HFFc6 (cell line): ENCODE results near the gene RRAGB. TPM values are rescaled to one million over a fixed set of nuclear protein-coding genes. Genes with fewer than 3 reads are reported as not detected.
"Not testable (repeated sequence)": the region's sequence is repeated elsewhere in the genome, so short reads cannot be mapped to it uniquely, and the experiment has no call there.

Experiments used
- DNase-seq: peaks from one replicate; pipeline ENCODE4 v3.0.0-alpha.2; 2018
- H3K27ac Mint-ChIP-seq: 2 replicates; pipeline ENCODE4 v1.8.0; 2020; ENCODE audit warnings: mild to moderate bottlenecking, mixed read lengths
- H3K27me3 Mint-ChIP-seq: 2 replicates; pipeline ENCODE4 v1.8.0; 2021; ENCODE audit warnings: mild to moderate bottlenecking, moderate library complexity, mixed read lengths; ENCODE audit not compliant: insufficient read depth
- H3K36me3 Mint-ChIP-seq: 2 replicates; pipeline ENCODE4 v1.8.0; 2021; ENCODE audit warnings: low read depth, mixed read lengths
- H3K4me1 Mint-ChIP-seq: 2 replicates; pipeline ENCODE4 v1.8.0; 2020; ENCODE audit warnings: low read depth, mixed read lengths
- H3K4me3 Mint-ChIP-seq: 2 replicates; pipeline ENCODE4 v1.8.0; 2020; ENCODE audit warnings: mild to moderate bottlenecking, moderate library complexity, mixed read lengths
- H3K9me3 Mint-ChIP-seq: 2 replicates; pipeline ENCODE4 v1.8.0; 2020; ENCODE audit warnings: mild to moderate bottlenecking, mixed read lengths
- total RNA-seq, 6 experiments: library from RNA; stranded (reverse); fragmentation: NEBNext Ultra II Directional; extraction: Animal tissue kit (Norgen Biotek cat#: 25700); gene quantifications; 2 replicates in 1 of 6; 3 replicates in 5 of 6; pipeline ENCODE4 v1.2.3, GENCODE V29; 2021
- TF ChIP-seq, protein P1 (sequence below): fragments of 200-600 bp; sonication (generic); IDR thresholded peaks from 2 replicates; pipeline ENCODE4 v1.5.0; 2021; ENCODE audit warnings: antibody characterized with exemption, mild to moderate bottlenecking

The RRAGB gene
- total RNA-seq, 6 experiments from 2014 or later = 10.9 to 17.2 (median 12.7) TPM

DNA sequence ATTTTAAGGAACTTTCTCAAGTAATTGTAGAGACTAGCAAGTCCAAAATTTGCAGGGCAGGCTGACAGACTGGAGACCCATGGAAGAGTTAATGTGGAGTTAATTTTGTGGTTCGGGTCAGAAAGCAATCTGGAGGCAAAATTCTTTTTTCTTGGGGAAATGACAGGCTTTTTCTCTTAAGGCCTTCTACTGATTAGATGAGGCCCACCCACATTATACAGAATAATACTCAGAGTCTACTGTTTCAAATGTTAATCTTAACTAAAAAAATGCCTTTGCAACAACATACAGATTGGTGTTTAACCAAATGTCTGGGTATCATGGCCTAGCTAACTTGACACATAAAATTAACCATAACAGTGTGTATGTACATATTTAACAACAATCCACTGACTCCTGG lies 32.7 kb downstream of the RRAGB start:
- Mint-ChIP-seq H3K4me1 (no peaks in the 10 kb centered on the region), H3K27ac (no peak overlapping the region), H3K27me3 (no peaks in the 10 kb centered on the region), H3K9me3 (no peaks in the 10 kb centered on the region), H3K4me3 (no peak overlapping the region), H3K36me3 (no peaks in the 10 kb centered on the region)
- no peak for DNase-seq
- TF ChIP-seq, protein P1, sequence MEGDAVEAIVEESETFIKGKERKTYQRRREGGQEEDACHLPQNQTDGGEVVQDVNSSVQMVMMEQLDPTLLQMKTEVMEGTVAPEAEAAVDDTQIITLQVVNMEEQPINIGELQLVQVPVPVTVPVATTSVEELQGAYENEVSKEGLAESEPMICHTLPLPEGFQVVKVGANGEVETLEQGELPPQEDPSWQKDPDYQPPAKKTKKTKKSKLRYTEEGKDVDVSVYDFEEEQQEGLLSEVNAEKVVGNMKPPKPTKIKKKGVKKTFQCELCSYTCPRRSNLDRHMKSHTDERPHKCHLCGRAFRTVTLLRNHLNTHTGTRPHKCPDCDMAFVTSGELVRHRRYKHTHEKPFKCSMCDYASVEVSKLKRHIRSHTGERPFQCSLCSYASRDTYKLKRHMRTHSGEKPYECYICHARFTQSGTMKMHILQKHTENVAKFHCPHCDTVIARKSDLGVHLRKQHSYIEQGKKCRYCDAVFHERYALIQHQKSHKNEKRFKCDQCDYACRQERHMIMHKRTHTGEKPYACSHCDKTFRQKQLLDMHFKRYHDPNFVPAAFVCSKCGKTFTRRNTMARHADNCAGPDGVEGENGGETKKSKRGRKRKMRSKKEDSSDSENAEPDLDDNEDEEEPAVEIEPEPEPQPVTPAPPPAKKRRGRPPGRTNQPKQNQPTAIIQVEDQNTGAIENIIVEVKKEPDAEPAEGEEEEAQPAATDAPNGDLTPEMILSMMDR = no peak

GRCh38 chrX:55754861-55755294 lies 37.3 kb downstream of the RRAGB start:
- DNase-seq = no peak
- H3K27me3 Mint-ChIP-seq = no peaks in the 10 kb centered on the region
- no peak overlapping the region for H3K27ac Mint-ChIP-seq
- no peak overlapping the region for H3K4me3 Mint-ChIP-seq
- peaks cover 13% of the 10 kb centered on the region for H3K36me3 Mint-ChIP-seq
- no peaks in the 10 kb centered on the region for H3K9me3 Mint-ChIP-seq
- TF ChIP-seq, protein P1 = no peak
- no peaks in the 10 kb centered on the region; the same call in 1 of the 2 replicates for H3K4me1 Mint-ChIP-seq

- no peak for DNase-seq
- H3K4me1 Mint-ChIP-seq = no peaks in the 10 kb centered on the region; the same call in 1 of the 2 replicates
- peaks cover 21% of the 10 kb centered on the region for H3K36me3 Mint-ChIP-seq
- TF ChIP-seq, protein P1 = no peak
- no peaks in the 10 kb centered on the region for H3K9me3 Mint-ChIP-seq
- no peaks in the 10 kb centered on the region for H3K27me3 Mint-ChIP-seq
- no peak overlapping the region for H3K27ac Mint-ChIP-seq
- H3K4me3 Mint-ChIP-seq = no peak overlapping the region
These were observed 40.5 kb downstream of the RRAGB start for GRCh38 chrX:55758033-55758432.

- DNase-seq = no peak
- TF ChIP-seq, protein P1 = no peak
- H3K36me3 Mint-ChIP-seq = peaks cover 21% of the 10 kb centered on the region
- no peaks in the 10 kb centered on the region for H3K9me3 Mint-ChIP-seq
- H3K27ac Mint-ChIP-seq = no peak overlapping the region
- no peak overlapping the region for H3K4me3 Mint-ChIP-seq
- H3K27me3 Mint-ChIP-seq = no peaks in the 10 kb centered on the region
- no peaks in the 10 kb centered on the region; the same call in 1 of the 2 replicates for H3K4me1 Mint-ChIP-seq
These were observed 41.9 kb downstream of the RRAGB start for GRCh38 chrX:55759478-55759877.

GRCh38 chrX:55767100-55767499 lies 49.6 kb downstream of the RRAGB start:
- H3K9me3 Mint-ChIP-seq = no peaks in the 10 kb centered on the region
- H3K27me3 Mint-ChIP-seq = no peaks in the 10 kb centered on the region
- H3K36me3 Mint-ChIP-seq = peaks cover 5% of the 10 kb centered on the region; the same call in 1 of the 2 replicates
- H3K4me1 Mint-ChIP-seq = peaks cover 6% of the 10 kb centered on the region; the same call in 1 of the 2 replicates
- no peak overlapping the region for H3K27ac Mint-ChIP-seq
- no peak for DNase-seq
- H3K4me3 Mint-ChIP-seq = no peak overlapping the region
- TF ChIP-seq, protein P1 = no peak

DNA sequence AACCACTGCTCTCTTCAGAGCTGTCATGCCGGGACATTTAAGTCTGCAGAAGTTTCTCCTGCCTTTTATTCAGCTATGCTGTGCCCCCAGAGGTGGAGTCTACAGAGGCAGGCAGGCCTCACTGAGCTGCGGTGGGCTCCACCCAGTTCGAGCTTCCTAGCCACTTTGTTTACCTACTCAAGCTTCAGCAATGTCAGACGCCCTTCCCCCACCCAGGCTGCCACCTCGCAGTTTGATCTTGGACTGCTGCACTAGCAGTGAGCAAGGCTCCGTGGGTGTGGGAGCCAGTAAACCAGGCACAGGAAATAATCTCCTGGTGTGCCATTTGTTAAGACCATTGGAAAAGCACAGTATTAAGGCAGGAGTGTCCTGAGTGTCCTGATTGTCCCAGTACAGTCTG lies 56.9 kb downstream of the RRAGB start:
- not testable (repeated sequence) for H3K9me3 Mint-ChIP-seq, H3K36me3 Mint-ChIP-seq, H3K4me3 Mint-ChIP-seq, H3K27me3 Mint-ChIP-seq, DNase-seq, H3K27ac Mint-ChIP-seq
- H3K4me1 Mint-ChIP-seq = peaks cover 15% of the 10 kb centered on the region
